ENCODE results near the gene EGLN3. TPM values are rescaled to one million over a fixed set of nuclear protein-coding genes. Genes with fewer than 3 reads are reported as not detected.

EGLN3 gene
- total and polyA plus RNA-seq, 8 donors, result 13.9 to 71.2 (median 26.6) TPM

DNA sequence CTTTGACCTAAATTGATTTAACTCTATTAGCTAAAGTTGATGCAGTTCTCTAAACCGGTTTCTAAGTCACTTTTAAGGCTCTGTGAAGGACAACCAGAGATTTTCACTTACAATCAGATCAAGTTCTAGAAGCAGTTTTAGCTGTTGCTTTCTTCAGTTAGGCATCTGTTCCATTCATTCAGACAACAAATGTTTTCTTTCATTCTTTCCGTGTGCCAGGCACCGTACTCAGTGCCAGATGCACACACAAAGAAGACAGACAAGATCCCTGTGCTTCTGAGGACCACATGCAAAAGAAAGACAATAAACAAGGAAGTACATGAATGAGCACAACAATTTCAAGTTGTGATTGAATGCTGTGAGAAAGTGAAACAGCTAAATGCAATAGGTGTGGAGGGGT lies 11.1 kb upstream of the EGLN3 start:
- H3K4me3 ChIP-seq, result no peak overlapping the region
- H3K27ac ChIP-seq, result no peak overlapping the region
- TF ChIP-seq EP300 (IDR thresholded peaks at IDR 0.05) (no peak), POLR2A (IDR thresholded peaks at IDR 0.05) (no peak), POLR2AphosphoS5 (IDR thresholded peaks at IDR 0.05) (no peak)
- TF ChIP-seq, protein P1, sequence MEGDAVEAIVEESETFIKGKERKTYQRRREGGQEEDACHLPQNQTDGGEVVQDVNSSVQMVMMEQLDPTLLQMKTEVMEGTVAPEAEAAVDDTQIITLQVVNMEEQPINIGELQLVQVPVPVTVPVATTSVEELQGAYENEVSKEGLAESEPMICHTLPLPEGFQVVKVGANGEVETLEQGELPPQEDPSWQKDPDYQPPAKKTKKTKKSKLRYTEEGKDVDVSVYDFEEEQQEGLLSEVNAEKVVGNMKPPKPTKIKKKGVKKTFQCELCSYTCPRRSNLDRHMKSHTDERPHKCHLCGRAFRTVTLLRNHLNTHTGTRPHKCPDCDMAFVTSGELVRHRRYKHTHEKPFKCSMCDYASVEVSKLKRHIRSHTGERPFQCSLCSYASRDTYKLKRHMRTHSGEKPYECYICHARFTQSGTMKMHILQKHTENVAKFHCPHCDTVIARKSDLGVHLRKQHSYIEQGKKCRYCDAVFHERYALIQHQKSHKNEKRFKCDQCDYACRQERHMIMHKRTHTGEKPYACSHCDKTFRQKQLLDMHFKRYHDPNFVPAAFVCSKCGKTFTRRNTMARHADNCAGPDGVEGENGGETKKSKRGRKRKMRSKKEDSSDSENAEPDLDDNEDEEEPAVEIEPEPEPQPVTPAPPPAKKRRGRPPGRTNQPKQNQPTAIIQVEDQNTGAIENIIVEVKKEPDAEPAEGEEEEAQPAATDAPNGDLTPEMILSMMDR (IDR thresholded peaks at IDR 0.05), result no peak
- 32 to 46% (median 43%) methylated on average over 3 of the region's 3 CpGs for WGBS, 5 donors
- H3K27me3 ChIP-seq, result no peaks in the 10 kb centered on the region
- no peaks in the 10 kb centered on the region for H3K36me3 ChIP-seq
- intact Hi-C loops (cut with DNase I; ENCODE audit: low total_unique reads), result no loop called here
- DNase-seq, result no peak
- H3K4me1 ChIP-seq, result no peaks in the 10 kb centered on the region
- H3K9me3 ChIP-seq, result no peaks in the 10 kb centered on the region

GRCh38 chr14:33959692-33960151 lies 8.8 kb upstream of the EGLN3 start:
- no peak overlapping the region for H3K4me3 ChIP-seq
- no peak for DNase-seq
- no peaks in the 10 kb centered on the region for H3K9me3 ChIP-seq
- H3K4me1 ChIP-seq, result no peaks in the 10 kb centered on the region
- no peaks in the 10 kb centered on the region for H3K27me3 ChIP-seq
- intact Hi-C loops (cut with DNase I; ENCODE audit: low total_unique reads), result no loop called here
- 75 to 84% (median 79%) methylated on average over 4 of the region's 4 CpGs for WGBS, 5 donors
- TF ChIP-seq, protein P1 (IDR thresholded peaks at IDR 0.05), result no peak
- TF ChIP-seq EP300 (IDR thresholded peaks at IDR 0.05) (no peak), POLR2A (IDR thresholded peaks at IDR 0.05) (no peak)
- no peak overlapping the region for H3K27ac ChIP-seq
- no peaks in the 10 kb centered on the region for H3K36me3 ChIP-seq

GRCh38 chr14:33958605-33959226 lies 7.8 kb upstream of the EGLN3 start:
- no peaks in the 10 kb centered on the region for H3K27me3 ChIP-seq
- H3K36me3 ChIP-seq, result no peaks in the 10 kb centered on the region
- H3K4me3 ChIP-seq, result no peak overlapping the region
- WGBS, 5 donors, result 74 to 82% (median 75%) methylated on average over 7 of the region's 7 CpGs
- intact Hi-C loops (cut with DNase I; ENCODE audit: low total_unique reads), result no loop called here
- no peaks in the 10 kb centered on the region for H3K9me3 ChIP-seq
- no peak for DNase-seq
- peaks cover 0 to 8% (median 4%) of the 10 kb centered on the region in 4 donors for H3K4me1 ChIP-seq
- H3K27ac ChIP-seq, result no peak overlapping the region
- TF ChIP-seq, protein P1 (IDR thresholded peaks at IDR 0.05), result no peak
- no peak for TF ChIP-seq POLR2AphosphoS5 (IDR thresholded peaks at IDR 0.05)
- TF ChIP-seq EP300 (IDR thresholded peaks at IDR 0.05), result no peak
- no peak for TF ChIP-seq POLR2A (IDR thresholded peaks at IDR 0.05)

DNA sequence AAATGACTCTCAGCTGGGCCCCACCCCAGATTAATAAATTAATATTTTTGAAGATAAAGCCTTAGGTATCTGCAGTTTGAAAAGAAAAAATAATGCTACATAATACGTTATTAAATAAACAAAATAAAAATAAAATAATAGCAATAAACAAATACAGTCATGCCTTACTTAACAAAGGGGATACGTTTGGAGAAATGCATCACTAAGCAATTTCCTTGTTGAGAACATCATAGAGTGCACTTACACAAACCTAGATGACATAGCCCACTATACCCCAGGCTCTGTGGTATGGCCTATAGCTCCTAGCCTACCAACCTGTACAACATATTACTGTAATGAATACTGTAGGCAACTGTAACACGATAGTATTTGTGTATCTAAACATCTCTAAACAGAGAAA lies 7.1 kb upstream of the EGLN3 start:
- intact Hi-C loops (cut with DNase I; ENCODE audit: low total_unique reads), result no loop called here
- Histone ChIP-seq H3K4me1 (peaks cover 0 to 11% (median 4%) of the 10 kb centered on the region in 4 donors), H3K27me3 (no peaks in the 10 kb centered on the region), H3K9me3 (no peaks in the 10 kb centered on the region), H3K4me3 (no peak overlapping the region), H3K36me3 (no peaks in the 10 kb centered on the region), H3K27ac (no peak overlapping the region)
- TF ChIP-seq POLR2AphosphoS5 (IDR thresholded peaks at IDR 0.05) (no peak), POLR2A (IDR thresholded peaks at IDR 0.05) (no peak), EP300 (IDR thresholded peaks at IDR 0.05) (no peak)
- TF ChIP-seq, protein P1 (IDR thresholded peaks at IDR 0.05), result no peak
- DNase-seq, result no peak
- 58 to 87% (median 79%) methylated on average over 3 of the region's 3 CpGs for WGBS, 5 donors
